ENCODE results near the gene DAZAP1.
A peak's percentile ranks its signal among the peaks of the same experiment; 100 is the strongest.

The DAZAP1 gene

GRCh38 chr19:1445932-1446712 is 38.7 kb downstream of the DAZAP1 start:
- DNase-seq, result no peak

- peak; percentile 40 for DNase-seq
Observed at GRCh38 chr19:1446713-1447481, 39.5 kb downstream of the DAZAP1 start.

GRCh38 chr19:1447504-1447903 is 40.1 kb downstream of the DAZAP1 start:
- no peak for DNase-seq

- DNase-seq, result no peak
Observed at GRCh38 chr19:1447944-1448343, 40.6 kb downstream of the DAZAP1 start.

- DNase-seq, result no peak
Observed at GRCh38 chr19:1449467-1450442, 42.4 kb downstream of the DAZAP1 start, which contains the start of gene APC2. Gene APC2, plus strand, starts transcription at chr19:1450121. Its CDS starts 2,881 bp downstream, at chr19:1453002.

GRCh38 chr19:1450735-1451731 is 43.6 kb downstream of the DAZAP1 start:
- DNase-seq, result no peak

GRCh38 chr19:1451916-1452801 is 44.8 kb downstream of the DAZAP1 start:
- no peak for DNase-seq

GRCh38 chr19:1452802-1453524 is 45.6 kb downstream of the DAZAP1 start:
- DNase-seq, result no peak

- DNase-seq, result no peak
Observed at GRCh38 chr19:1453525-1454364, 46.4 kb downstream of the DAZAP1 start.

- no peak for DNase-seq
Observed at GRCh38 chr19:1455002-1455335, 47.6 kb downstream of the DAZAP1 start.

GRCh38 chr19:1455336-1456120 is 48.1 kb downstream of the DAZAP1 start:
- DNase-seq, result peak; percentile 57

GRCh38 chr19:1456121-1456900 is 48.9 kb downstream of the DAZAP1 start:
- DNase-seq, result no peak

- no peak for DNase-seq
Observed at GRCh38 chr19:1457031-1457739, 49.8 kb downstream of the DAZAP1 start.

GRCh38 chr19:1457892-1458291 is 50.5 kb downstream of the DAZAP1 start:
- DNase-seq, result no peak

GRCh38 chr19:1459479-1459878 is 52.1 kb downstream of the DAZAP1 start:
- no peak for DNase-seq
